GM19351 (cell line): ENCODE results near the gene MT1M.

Experiments
- ATAC-seq: cut with Tn5 transposase; IDR thresholded peaks from one replicate; pipeline ENCODE4 v1.9.1; 2021; ENCODE audit warnings: mild to moderate bottlenecking, moderate library complexity; ENCODE audit not compliant: unreplicated experiment

MT1M gene

GRCh38 chr16:56625943-56626654, 6.4 kb upstream of the MT1M start:
- no peak for ATAC-seq

DNA sequence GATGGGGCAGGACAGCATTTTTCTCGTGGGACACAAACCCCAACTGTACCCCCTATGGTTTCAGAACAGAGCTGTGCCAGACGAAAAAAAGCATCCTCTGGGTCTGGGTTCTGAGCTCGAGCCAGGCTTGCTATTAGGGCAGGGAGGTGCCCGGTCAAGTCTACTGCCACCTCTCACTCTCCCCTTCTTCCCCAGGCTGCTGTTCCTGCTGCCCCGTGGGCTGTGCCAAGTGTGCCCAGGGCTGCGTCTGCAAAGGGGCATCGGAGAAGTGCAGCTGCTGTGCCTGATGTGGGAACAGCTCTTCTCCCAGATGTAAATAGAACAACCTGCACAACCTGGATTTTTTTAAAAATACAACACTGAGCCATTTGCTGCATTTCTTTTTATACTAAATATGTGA, 5.8 kb upstream of the MT1M start:
- no peak for ATAC-seq

DNA sequence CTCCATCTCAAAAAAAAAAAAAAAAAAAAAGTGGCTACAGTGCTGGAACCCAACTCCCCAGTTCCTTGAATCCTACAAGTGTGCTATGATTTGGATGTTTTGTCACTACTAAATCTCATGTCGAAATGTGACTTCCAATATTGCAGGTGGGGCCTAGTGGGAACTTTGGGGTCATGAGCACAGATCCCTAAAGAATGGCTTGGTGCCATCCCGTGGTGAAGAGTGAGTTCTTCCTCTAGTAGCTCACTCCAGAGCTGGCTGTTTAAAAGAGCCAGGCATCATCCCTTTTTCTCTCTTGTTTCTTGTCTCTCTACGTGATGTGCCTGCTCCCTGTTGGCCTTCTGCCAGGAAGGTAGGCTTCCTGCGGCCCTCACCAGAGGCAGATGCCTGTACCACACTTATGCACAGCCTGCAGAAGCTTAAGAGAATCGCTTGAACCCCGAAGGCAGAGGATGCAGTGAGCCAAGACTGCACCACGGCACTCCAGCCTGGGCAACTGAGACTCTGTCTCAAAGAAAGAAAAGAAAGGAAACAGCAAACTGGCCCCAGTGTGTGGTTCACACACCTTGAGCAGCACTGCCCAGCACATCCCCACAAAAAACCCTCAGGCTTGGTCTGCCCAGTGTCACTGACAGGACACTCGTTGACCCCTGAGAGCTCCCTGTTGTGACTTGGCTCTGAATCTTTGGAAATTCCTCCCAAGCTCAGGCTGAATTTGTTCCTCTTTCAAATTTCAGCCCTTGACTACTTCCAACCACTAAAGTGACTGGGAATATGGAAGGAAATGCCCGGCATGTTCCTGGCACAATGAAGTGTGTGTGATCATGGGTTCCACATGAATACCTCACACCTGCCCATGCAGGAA, 3.7 kb upstream of the MT1M start:
- no peak for ATAC-seq

DNA sequence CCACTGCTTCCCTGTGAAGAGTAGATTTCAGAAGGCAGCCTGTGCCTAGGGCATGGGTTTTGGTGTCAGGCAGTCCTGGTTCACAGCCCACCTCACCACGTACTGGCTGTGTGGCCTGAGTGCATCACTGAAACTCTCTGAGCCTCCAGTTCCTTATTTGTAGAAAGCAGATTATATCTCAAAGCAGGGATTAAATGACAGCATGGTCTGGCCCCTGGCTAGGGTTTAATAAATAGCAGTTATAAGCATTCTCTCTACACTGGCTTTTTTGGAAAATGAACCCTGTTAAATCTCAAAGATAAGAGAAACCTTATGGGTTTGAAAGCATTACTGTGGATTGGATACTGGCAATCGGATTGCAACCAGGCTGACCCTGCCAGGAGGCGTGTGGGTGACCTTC, 2.9 kb upstream of the MT1M start:
- no peak for ATAC-seq

GRCh38 chr16:56630134-56630533, 2.3 kb upstream of the MT1M start:
- ATAC-seq = peak; percentile 90

DNA sequence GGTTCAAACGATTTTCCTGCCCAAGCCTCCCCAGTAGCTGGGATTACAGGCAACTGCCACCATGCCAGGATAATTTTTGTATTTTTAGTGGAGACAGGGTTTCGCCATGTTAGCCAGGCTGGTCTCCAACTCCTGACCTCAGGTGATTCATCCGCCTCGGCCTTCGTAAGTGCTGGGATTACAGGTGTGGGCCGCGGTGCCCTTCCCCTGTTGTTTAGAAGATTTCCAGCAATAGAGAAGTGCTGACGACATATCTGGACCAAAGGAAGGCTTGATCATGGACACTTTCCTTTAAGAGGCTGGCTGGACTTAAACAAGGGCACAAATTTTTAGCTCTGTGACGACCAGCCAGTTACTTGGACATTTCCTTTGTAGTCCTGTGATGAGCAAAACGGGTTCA, 1.3 kb upstream of the MT1M start:
- no peak for ATAC-seq

DNA sequence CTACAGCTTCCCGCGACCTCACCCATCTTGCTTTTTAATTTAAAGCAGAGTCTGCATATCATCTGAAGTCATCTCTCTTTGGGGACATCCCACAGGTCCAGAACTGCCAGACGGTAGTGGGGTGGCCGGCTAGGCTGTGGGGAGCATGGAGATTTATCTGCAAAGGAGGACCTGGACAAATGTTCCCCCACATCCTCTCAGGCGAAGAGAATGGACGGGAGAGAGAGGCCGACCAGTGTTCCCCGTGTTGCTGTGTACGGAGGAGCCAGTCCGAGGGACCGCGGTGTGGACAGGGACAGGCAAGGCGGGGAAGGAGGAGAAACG, 665 bp upstream of the MT1M start:
- no peak for ATAC-seq

GRCh38 chr16:56632848-56633365, 448 bp downstream of the MT1M start:
- ATAC-seq = no peak

DNA sequence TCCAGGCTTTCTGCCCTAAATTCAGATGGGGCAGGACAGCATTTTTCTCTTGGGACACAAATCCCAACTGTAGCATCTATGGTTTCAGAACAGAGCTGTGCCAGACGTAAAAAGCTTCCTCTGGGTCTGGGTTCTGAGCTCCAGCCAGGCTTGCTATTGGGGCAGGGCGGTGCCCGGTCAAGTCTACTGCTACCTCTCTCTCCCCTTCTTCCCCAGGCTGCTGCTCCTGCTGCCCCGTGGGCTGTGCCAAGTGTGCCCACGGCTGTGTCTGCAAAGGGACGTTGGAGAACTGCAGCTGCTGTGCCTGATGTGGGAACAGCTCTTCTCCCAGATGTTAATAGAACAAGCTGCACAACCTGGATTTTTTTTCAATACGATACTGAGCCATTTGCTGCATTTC, 1.1 kb downstream of the MT1M start:
- no peak for ATAC-seq

DNA sequence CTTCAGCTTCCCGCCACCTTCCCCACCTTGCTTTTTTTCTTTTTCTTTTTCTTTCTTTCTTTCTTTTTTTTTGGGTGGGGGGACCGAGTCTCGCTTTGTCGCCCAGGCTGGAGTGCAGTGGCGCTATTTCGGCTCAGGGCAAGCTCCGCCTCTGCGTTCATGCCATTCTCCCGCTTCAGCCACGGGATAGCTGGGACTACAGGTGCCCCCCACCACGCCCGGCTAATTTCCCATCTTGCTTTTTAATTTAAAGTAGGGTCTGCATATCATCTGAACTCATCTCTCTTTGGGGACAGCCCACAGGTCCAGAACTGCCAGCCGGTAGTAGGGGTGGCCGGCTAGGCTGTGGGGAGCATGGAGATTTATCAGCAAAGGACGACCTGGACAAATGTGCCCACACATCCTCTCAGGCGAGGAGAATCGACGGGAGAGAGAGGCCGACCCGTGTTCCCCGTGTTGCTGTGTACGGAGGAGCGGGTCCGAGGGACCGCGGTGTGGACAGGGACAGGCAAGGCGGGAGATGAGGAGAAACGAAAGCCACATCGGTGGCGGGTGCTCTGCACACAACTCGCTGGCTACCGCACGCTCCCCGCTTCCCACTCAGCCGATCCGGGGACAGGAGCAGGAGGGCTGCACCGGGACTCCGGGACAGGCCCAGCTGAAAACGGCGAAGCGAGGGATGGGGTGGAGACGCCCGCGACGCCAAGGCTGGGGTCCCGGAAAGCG, 2.4 kb downstream of the MT1M start:
- ATAC-seq = no peak

- ATAC-seq = no peak
Measured at GRCh38 chr16:56635441-56635967, 3.0 kb downstream of the MT1M start.

GRCh38 chr16:56636616-56637413, 4.4 kb downstream of the MT1M start:
- ATAC-seq = no peak

- no peak for ATAC-seq
Measured at GRCh38 chr16:56637814-56638750, 5.6 kb downstream of the MT1M start, which contains the start of gene MT1A. Gene MT1A, plus strand, starts transcription at chr16:56638666. Its CDS starts 73 bp downstream, at chr16:56638739.

- no peak for ATAC-seq
Measured at GRCh38 chr16:56639045-56639444, 6.6 kb downstream of the MT1M start.

GRCh38 chr16:56640076-56640475, 7.6 kb downstream of the MT1M start:
- ATAC-seq = no peak

- ATAC-seq = no peak
Measured at GRCh38 chr16:56641166-56641565, 8.7 kb downstream of the MT1M start.

DNA sequence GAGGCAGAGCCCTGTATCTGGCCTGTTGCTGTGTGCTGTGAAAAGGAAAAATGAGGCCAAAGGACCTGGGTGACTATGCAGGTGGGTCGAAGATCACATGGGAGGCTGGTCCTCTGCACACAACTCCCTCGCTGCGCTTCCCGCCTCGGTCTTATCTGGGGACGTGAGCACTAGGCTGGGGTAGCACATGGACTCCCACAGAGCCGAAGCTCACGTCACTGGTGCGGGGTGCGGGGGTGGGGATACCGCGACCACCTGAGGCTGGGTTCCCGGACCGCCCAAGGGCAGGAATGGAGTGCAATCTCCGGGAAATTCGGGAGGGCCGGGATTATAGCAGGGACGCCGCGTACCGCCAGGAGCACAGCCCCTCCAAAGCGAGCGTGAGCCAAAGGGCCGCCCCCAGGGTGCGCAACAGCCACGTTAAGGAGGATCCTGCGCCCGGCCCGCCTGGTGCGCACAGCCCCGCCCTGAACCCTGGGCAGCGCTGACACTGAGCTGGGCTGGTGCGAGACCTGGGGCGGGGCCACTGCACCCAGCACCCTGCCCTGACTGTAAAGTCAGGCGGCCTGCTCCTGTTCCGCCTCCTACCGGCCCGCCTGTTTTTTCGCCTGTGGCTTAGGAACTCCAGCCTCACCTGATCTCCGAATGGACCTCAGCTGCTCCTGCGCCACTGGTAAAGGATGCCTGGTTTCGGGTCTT, 10.8 kb downstream of the MT1M start:
- ATAC-seq = peak; percentile 89

DNA sequence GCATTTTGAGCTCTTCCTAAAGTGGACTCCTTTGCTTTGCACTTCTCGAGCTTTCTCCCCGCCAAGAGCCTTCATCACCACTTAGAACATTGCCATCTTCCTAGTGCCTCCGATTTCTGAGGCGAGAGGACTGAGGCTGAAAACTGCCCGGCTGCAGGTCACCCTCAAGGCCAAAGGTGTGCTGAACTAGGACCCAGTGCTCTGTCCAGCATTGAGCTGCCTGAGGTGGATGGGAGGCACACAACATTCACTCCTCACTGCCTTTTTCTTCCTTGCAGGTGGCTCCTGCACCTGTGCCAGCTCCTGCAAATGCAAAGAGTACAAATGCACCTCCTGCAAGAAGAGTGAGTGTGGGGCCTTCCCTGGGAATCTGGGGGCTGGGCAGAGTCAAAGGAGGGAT, 11.4 kb downstream of the MT1M start:
- ATAC-seq = no peak

DNA sequence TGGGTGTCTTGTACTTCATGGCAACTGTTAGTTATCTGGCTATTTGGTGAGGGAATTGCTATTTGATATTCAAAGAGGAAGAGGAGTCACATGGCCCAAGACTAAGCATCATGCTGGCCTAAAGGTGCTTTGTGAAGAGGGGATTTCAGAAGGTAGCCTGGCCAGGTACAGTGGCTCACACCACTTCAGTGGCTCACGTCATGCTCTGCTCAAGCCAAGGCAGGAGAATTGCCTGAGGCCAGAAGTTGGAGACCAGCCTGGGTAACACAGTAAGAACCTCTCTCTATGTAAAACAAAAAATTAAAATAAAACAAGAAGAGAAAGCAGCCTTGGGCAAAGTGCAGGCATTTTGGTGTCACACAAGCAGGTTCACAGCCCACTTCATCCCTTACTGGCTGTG, 12.9 kb downstream of the MT1M start:
- ATAC-seq = no peak
